ENCODE data around the gene ABRACL.
"Not testable (repeated sequence)": the region's sequence is repeated elsewhere in the genome, so short reads cannot be mapped to it uniquely, and the experiment has no call there.

ABRACL gene

GRCh38 chr6:139020689-139021088 lies 7.9 kb upstream of the ABRACL start:
- TF ChIP-seq ELF4 (IDR thresholded peaks at IDR 0.05) (no peak), L3MBTL2 (conservative IDR thresholded peaks at IDR 0.05) (no peak), SP1 (IDR thresholded peaks at IDR 0.05) (no peak), NFRKB (IDR thresholded peaks at IDR 0.05) (no peak), CTBP1 (IDR thresholded peaks at IDR 0.05; ENCODE audit: borderline replicate concordance) (no peak), PKNOX1 (IDR thresholded peaks at IDR 0.05) (no peak), ZNF384 (IDR thresholded peaks at IDR 0.05) (no peak), ARNT (IDR thresholded peaks at IDR 0.05) (no peak), FOXK2 (IDR thresholded peaks at IDR 0.05) (no peak), SUZ12 (IDR thresholded peaks at IDR 0.05) (no peak), FOXA1 (IDR thresholded peaks at IDR 0.05) (no peak), HDGF (IDR thresholded peaks at IDR 0.05; ENCODE audit: borderline replicate concordance) (no peak), TARDBP (IDR thresholded peaks at IDR 0.05) (no peak)
- ChIA-PET CTCF (no interaction called here), POLR2A (no interaction called here)
- no peak for DNase-seq (ENCODE audit: extremely low spot score)

GRCh38 chr6:139025416-139025815 lies 3.1 kb upstream of the ABRACL start:
- POLR2A ChIA-PET; DNase-seq (ENCODE audit: extremely low spot score); CTCF ChIA-PET: not testable (repeated sequence)

- ChIA-PET POLR2A (interaction anchor here (0.7 to 1.5 kb wide), 3 partner anchors 12 to 347 kb away, joined by 3 to 6 read pairs (median 3); partner anchors contain the start of gene CITED2), CTCF (no interaction called here)
- TF ChIP-seq PKNOX1 (IDR thresholded peaks at IDR 0.05) (no peak), TARDBP (IDR thresholded peaks at IDR 0.05) (no peak), CTBP1 (IDR thresholded peaks at IDR 0.05; ENCODE audit: borderline replicate concordance) (no peak)
- DNase-seq (ENCODE audit: extremely low spot score), result peak; percentile 45
Measured at GRCh38 chr6:139027620-139028182, 844 bp upstream of the ABRACL start.

- TF ChIP-seq CTBP1 (IDR thresholded peaks at IDR 0.05; ENCODE audit: borderline replicate concordance), result no peak
- TF ChIP-seq PKNOX1 (IDR thresholded peaks at IDR 0.05), result no peak
- no peak for TF ChIP-seq TARDBP (IDR thresholded peaks at IDR 0.05)
- no peak for TF ChIP-seq ARNT (IDR thresholded peaks at IDR 0.05)
- TF ChIP-seq FOXK2 (IDR thresholded peaks at IDR 0.05), result no peak
- TF ChIP-seq LEF1 (IDR thresholded peaks at IDR 0.05; ENCODE audit: borderline replicate concordance), result peak; percentile 17; the same call in 1 of the 2 replicates
- no peak for TF ChIP-seq HDGF (IDR thresholded peaks at IDR 0.05; ENCODE audit: borderline replicate concordance)
- no peak for TF ChIP-seq SP1 (IDR thresholded peaks at IDR 0.05)
- TF ChIP-seq ELF4 (IDR thresholded peaks at IDR 0.05), result no peak
- no peak for TF ChIP-seq ZNF384 (IDR thresholded peaks at IDR 0.05)
- no peak for TF ChIP-seq NFRKB (IDR thresholded peaks at IDR 0.05)
- TF ChIP-seq L3MBTL2 (conservative IDR thresholded peaks at IDR 0.05), result peak; percentile 73
- TF ChIP-seq BHLHE40 (IDR thresholded peaks at IDR 0.05; ENCODE audit: borderline replicate concordance), result no peak
- 0 out of 2 replicates have a peak, but pooled peaks have one; percentile 0 for TF ChIP-seq FOXM1 (IDR thresholded peaks at IDR 0.05; ENCODE audit: borderline replicate concordance)
- TF ChIP-seq SUZ12 (IDR thresholded peaks at IDR 0.05), result no peak
- TF ChIP-seq FOXA1 (IDR thresholded peaks at IDR 0.05), result no peak
- no peak for DNase-seq (ENCODE audit: extremely low spot score)
- POLR2A ChIA-PET, result interaction anchor here (1.0 to 1.5 kb wide), 2 partner anchors 13 to 39 kb away, joined by 3 to 6 read pairs; no protein-coding TSS in a partner anchor
- CTCF ChIA-PET, result no interaction called here
Measured at GRCh38 chr6:139028215-139028657, 309 bp upstream of the ABRACL start.

- peak; percentile 48 for DNase-seq (ENCODE audit: extremely low spot score)
- TF ChIP-seq CTBP1 (IDR thresholded peaks at IDR 0.05; ENCODE audit: borderline replicate concordance), result no peak
- no peak for TF ChIP-seq ARNT (IDR thresholded peaks at IDR 0.05)
- TF ChIP-seq SUZ12 (IDR thresholded peaks at IDR 0.05), result no peak
- no peak for TF ChIP-seq FOXA1 (IDR thresholded peaks at IDR 0.05)
- ChIA-PET POLR2A (interaction anchor here (1.1 to 2.0 kb wide), 2 partner anchors 14 to 41 kb away, joined by 4 to 6 read pairs; partner anchors contain the start of gene REPS1), CTCF (no interaction called here)
Measured at GRCh38 chr6:139029470-139030227, 1.1 kb downstream of the ABRACL start.

GRCh38 chr6:139030228-139030963 lies 1.9 kb downstream of the ABRACL start:
- POLR2A ChIA-PET, result interaction anchor here (1.1 to 2.0 kb wide), 2 partner anchors 15 to 42 kb away, joined by 4 to 6 read pairs; partner anchors contain the start of gene REPS1
- CTCF ChIA-PET, result no interaction called here
- TF ChIP-seq HDGF (IDR thresholded peaks at IDR 0.05; ENCODE audit: borderline replicate concordance) (no peak), SP1 (IDR thresholded peaks at IDR 0.05) (no peak), BHLHE40 (IDR thresholded peaks at IDR 0.05; ENCODE audit: borderline replicate concordance) (no peak)
- DNase-seq (ENCODE audit: extremely low spot score), result no peak

All from HEK293T (cell line).